Measurements from ENCODE around the gene BICD2. TPM values are rescaled to one million over a fixed set of nuclear protein-coding genes. Genes with fewer than 3 reads are reported as not detected.

Gene BICD2
- total RNA-seq, 2 experiments from 2014 or later: 16.5 to 17.2 TPM

DNA sequence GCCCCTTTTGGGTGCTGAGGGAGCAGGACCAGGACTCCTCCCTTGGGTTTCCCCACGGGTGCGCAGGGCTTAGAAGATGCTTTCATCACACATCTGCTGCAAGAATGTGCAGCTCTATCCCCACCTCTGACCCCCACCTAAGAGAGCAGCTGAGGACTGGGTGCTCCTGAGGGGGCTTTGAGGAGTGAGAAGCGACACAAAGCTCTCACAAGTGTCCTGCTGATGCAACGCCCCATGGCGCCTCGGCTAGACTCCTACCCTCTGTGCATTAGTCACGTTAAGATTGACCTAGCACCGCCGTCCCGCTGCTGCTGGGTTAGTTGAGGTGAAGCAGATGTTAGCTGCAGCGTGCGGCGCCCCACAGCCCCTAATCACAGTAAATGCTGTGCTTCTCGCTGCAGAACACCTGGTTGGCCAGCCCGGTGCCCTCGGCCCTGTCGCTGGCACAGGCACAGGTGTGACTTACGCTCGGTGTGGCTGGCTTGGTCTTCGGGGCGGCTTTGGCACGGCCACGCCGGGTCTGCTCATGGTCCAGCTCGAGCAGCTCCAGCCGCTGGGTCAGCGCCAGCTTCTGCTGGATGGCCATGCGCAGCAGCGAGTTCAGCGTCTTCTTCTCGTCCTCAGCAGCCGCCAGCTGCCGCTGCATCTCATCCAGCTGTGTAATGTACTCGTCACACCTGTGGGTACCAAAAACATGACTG, 49.7 kb downstream of the BICD2 start:
- no peak overlapping the region for H3K4me3 Mint-ChIP-seq
- H3K9me3 Mint-ChIP-seq: no peaks in the 10 kb centered on the region
- DNase-seq: no peak
- no peaks in the 10 kb centered on the region for H3K27me3 Mint-ChIP-seq
- H3K4me1 Mint-ChIP-seq (ENCODE audit: low read depth): peaks cover 22% of the 10 kb centered on the region
- ChIA-PET POLR2A (no interaction called here), CTCF (interaction anchor here (1.4 to 9.0 kb wide), 3 partner anchors 19 to 575 kb away, joined by 3 to 111 read pairs (median 17); no protein-coding TSS in a partner anchor)
- peaks cover 26% of the 10 kb centered on the region for H3K36me3 Mint-ChIP-seq
- intact Hi-C loops (cut with micrococcal nuclease): no loop called here
- H3K27ac Mint-ChIP-seq: no peak overlapping the region

- POLR2A ChIA-PET: no interaction called here
- H3K27me3 Mint-ChIP-seq: no peaks in the 10 kb centered on the region
Observed at GRCh38 chr9:92714016-92714415, 50.6 kb downstream of the BICD2 start.

GRCh38 chr9:92713528-92713927, 51.1 kb downstream of the BICD2 start:
- H3K4me1 Mint-ChIP-seq (ENCODE audit: low read depth): peaks cover 22% of the 10 kb centered on the region
- DNase-seq: no peak
- intact Hi-C loops (cut with micrococcal nuclease): no loop called here
- peaks cover 22% of the 10 kb centered on the region for H3K36me3 Mint-ChIP-seq
- H3K9me3 Mint-ChIP-seq: no peaks in the 10 kb centered on the region
- ChIA-PET POLR2A (no interaction called here), CTCF (interaction anchor here (1.2 to 9.0 kb wide), 2 partner anchors 78 to 573 kb away, joined by 5 to 111 read pairs; no protein-coding TSS in a partner anchor)
- no peaks in the 10 kb centered on the region for H3K27me3 Mint-ChIP-seq
- no peak overlapping the region for H3K27ac Mint-ChIP-seq
- no peak overlapping the region for H3K4me3 Mint-ChIP-seq

More at GRCh38 chr9:92714016-92714415, 50.6 kb downstream of the BICD2 start:
- peaks cover 22% of the 10 kb centered on the region for H3K4me1 Mint-ChIP-seq (ENCODE audit: low read depth)
- H3K27ac Mint-ChIP-seq: no peak overlapping the region
- H3K36me3 Mint-ChIP-seq: peaks cover 22% of the 10 kb centered on the region
- intact Hi-C loops (cut with micrococcal nuclease): no loop called here
- DNase-seq: no peak
- no peak overlapping the region for H3K4me3 Mint-ChIP-seq
- CTCF ChIA-PET: interaction anchor here (1.2 to 9.0 kb wide), 2 partner anchors 77 to 574 kb away, joined by 5 to 111 read pairs; no protein-coding TSS in a partner anchor
- H3K9me3 Mint-ChIP-seq: no peaks in the 10 kb centered on the region

DNA sequence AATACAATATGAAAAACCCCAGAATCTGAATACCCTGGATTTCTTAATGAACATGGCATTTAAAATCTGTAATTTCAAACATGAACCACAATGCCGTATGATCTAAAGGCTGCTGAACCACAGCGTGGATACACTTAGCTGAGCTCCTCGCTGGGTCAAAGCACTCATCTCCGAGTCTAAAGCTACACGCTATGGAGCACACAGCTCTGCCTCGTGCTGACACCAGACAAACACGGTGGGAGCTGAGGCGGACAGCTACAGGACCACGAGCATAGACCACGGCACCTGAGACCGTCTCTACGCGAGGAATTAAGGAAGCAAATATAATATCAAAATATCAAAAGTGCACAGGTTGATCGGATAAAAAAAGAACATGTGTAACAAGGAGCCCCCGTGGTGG, 51.9 kb downstream of the BICD2 start:
- Mint-ChIP-seq H3K27me3 (no peaks in the 10 kb centered on the region), H3K4me1 (ENCODE audit: low read depth) (peaks cover 22% of the 10 kb centered on the region), H3K4me3 (no peak overlapping the region), H3K36me3 (peaks cover 19% of the 10 kb centered on the region), H3K27ac (peak overlapping the region; percentile 47), H3K9me3 (no peaks in the 10 kb centered on the region)
- intact Hi-C loops (cut with micrococcal nuclease): no loop called here
- ChIA-PET CTCF (interaction anchor here (0.9 to 9.0 kb wide), 5 partner anchors 42 to 573 kb away, joined by 4 to 111 read pairs (median 5); partner anchors contain the start of gene IPPK), POLR2A (interaction anchor here (1.3 kb wide), 1 partner anchor 387 kb away, joined by 3 read pairs; the partner anchor contains the start of gene CENPP)
- DNase-seq: no peak

DNA sequence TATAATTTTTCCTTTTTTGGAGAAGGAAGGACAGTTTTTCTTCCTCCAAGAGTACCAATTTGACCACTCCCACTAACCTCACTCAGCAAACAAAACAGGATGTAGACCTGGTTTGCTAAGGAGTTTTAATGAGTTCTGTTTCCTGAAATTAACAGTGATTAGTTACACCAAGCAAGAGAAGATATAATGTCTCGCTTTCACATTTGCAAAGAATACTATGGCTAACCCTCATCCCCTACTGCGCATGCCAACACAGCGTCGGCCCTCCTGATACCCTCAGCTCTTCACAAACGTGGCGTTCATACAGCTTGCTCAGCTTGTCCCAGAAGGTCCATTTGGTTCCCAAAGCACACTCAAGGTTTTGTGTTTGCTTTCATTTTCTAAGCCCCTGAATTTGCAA, 52.8 kb downstream of the BICD2 start:
- Mint-ChIP-seq H3K9me3 (no peaks in the 10 kb centered on the region), H3K4me1 (ENCODE audit: low read depth) (peaks cover 26% of the 10 kb centered on the region), H3K36me3 (peaks cover 18% of the 10 kb centered on the region), H3K27ac (peak overlapping the region; percentile 86), H3K4me3 (peak overlapping the region; percentile 45), H3K27me3 (no peaks in the 10 kb centered on the region)
- POLR2A ChIA-PET: interaction anchor here (1.3 kb wide), 1 partner anchor 386 kb away, joined by 3 read pairs; the partner anchor contains the start of gene CENPP
- intact Hi-C loops (cut with micrococcal nuclease): no loop called here
- peak; percentile 50 for DNase-seq
- CTCF ChIA-PET: interaction anchor here (0.9 to 9.0 kb wide), 3 partner anchors 52 to 572 kb away, joined by 4 to 111 read pairs (median 5); no protein-coding TSS in a partner anchor

- H3K36me3 Mint-ChIP-seq: peaks cover 15% of the 10 kb centered on the region
- no peak overlapping the region for H3K4me3 Mint-ChIP-seq
- ChIA-PET POLR2A (no interaction called here), CTCF (no interaction called here)
- no peaks in the 10 kb centered on the region for H3K9me3 Mint-ChIP-seq
- no peaks in the 10 kb centered on the region for H3K27me3 Mint-ChIP-seq
- DNase-seq: no peak
- H3K27ac Mint-ChIP-seq: peak overlapping the region; percentile 63
- H3K4me1 Mint-ChIP-seq (ENCODE audit: low read depth): peaks cover 31% of the 10 kb centered on the region
- intact Hi-C loops (cut with micrococcal nuclease): no loop called here
Observed at GRCh38 chr9:92711146-92711545, 53.5 kb downstream of the BICD2 start.

GRCh38 chr9:92710368-92710767, 54.3 kb downstream of the BICD2 start:
- intact Hi-C loops (cut with micrococcal nuclease): no loop called here
- POLR2A ChIA-PET: no interaction called here
- no peaks in the 10 kb centered on the region for H3K27me3 Mint-ChIP-seq
- H3K9me3 Mint-ChIP-seq: no peaks in the 10 kb centered on the region
- CTCF ChIA-PET: interaction anchor here (1.1 kb wide), 1 partner anchor 81 kb away, joined by 3 read pairs; no protein-coding TSS in a partner anchor
- DNase-seq: no peak
- H3K36me3 Mint-ChIP-seq: peaks cover 15% of the 10 kb centered on the region
- H3K4me1 Mint-ChIP-seq (ENCODE audit: low read depth): peaks cover 36% of the 10 kb centered on the region
- H3K27ac Mint-ChIP-seq: no peak overlapping the region
- no peak overlapping the region for H3K4me3 Mint-ChIP-seq

DNA sequence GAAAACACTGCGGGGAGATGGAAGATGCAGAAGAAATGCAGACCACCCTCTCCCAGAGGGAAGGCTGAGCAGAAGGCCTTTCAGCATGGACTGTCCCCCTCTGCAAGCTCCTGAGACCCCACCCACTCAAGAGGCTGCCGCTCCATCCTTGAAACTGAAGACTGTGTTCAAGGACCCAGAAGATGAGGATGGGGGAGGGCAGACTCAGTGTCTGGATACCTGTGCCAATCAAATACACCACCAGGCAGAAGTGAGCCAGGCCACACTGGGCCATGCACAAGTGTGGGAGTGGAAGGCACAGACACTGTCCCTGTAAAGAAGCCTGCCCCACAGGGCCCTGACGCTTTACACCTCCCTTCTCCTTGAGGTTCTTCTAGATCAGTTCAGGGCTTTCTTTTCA, 54.7 kb downstream of the BICD2 start:
- intact Hi-C loops (cut with micrococcal nuclease): loop anchor here (5.0 kb wide), 2 partner anchors 38 to 573 kb away; partner anchors contain the start of gene IPPK
- no peaks in the 10 kb centered on the region for H3K27me3 Mint-ChIP-seq
- H3K9me3 Mint-ChIP-seq: no peaks in the 10 kb centered on the region
- no peak for DNase-seq
- H3K27ac Mint-ChIP-seq: no peak overlapping the region
- H3K36me3 Mint-ChIP-seq: peaks cover 15% of the 10 kb centered on the region
- no peak overlapping the region for H3K4me3 Mint-ChIP-seq
- peaks cover 36% of the 10 kb centered on the region for H3K4me1 Mint-ChIP-seq (ENCODE audit: low read depth)
- CTCF ChIA-PET: interaction anchor here (1.1 to 1.6 kb wide), 2 partner anchors 8 to 81 kb away, joined by 3 to 4 read pairs; no protein-coding TSS in a partner anchor
- POLR2A ChIA-PET: no interaction called here

GRCh38 chr9:92709240-92709639, 55.4 kb downstream of the BICD2 start:
- no peak for DNase-seq
- ChIA-PET POLR2A (no interaction called here), CTCF (interaction anchor here (1.1 to 1.6 kb wide), 2 partner anchors 9 to 82 kb away, joined by 3 to 4 read pairs; no protein-coding TSS in a partner anchor)
- peaks cover 36% of the 10 kb centered on the region for H3K4me1 Mint-ChIP-seq (ENCODE audit: low read depth)
- H3K36me3 Mint-ChIP-seq: peaks cover 11% of the 10 kb centered on the region
- no peaks in the 10 kb centered on the region for H3K9me3 Mint-ChIP-seq
- H3K27ac Mint-ChIP-seq: no peak overlapping the region
- no peak overlapping the region for H3K4me3 Mint-ChIP-seq
- H3K27me3 Mint-ChIP-seq: no peaks in the 10 kb centered on the region
- intact Hi-C loops (cut with micrococcal nuclease): loop anchor here (5.0 kb wide), 2 partner anchors 37 to 572 kb away; partner anchors contain the start of gene IPPK

DNA sequence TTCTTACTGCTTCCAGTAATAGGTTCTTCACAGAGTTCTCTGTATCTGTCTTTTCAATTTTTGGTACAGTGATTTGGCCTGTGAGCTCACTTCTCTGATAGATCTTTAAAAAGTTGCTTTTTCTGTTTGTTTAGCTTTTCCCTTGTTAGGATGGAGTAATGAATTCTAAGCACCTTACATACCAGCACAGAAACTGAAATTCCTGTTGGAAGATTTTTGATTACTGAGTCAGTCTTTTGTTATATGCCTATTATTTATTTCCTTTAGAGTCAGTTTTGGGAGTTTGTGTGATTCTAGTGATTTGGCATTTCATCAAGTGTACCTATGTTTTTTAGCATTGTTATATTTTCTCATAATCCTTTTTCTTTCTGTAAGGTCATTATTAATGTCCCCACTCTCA, 57.1 kb downstream of the BICD2 start:
- Mint-ChIP-seq H3K27ac (no peak overlapping the region), H3K36me3 (peaks cover 7% of the 10 kb centered on the region), H3K4me1 (ENCODE audit: low read depth) (peaks cover 31% of the 10 kb centered on the region), H3K9me3 (no peaks in the 10 kb centered on the region), H3K27me3 (no peaks in the 10 kb centered on the region), H3K4me3 (no peak overlapping the region)
- POLR2A ChIA-PET: no interaction called here
- CTCF ChIA-PET: interaction anchor here (1.2 to 1.5 kb wide), 3 partner anchors 9 to 37 kb away, joined by 4 to 7 read pairs (median 6); partner anchors contain the start of gene IPPK
- intact Hi-C loops (cut with micrococcal nuclease): loop anchor here (5.0 kb wide), 2 partner anchors 35 to 570 kb away; partner anchors contain the start of gene IPPK
- no peak for DNase-seq

DNA sequence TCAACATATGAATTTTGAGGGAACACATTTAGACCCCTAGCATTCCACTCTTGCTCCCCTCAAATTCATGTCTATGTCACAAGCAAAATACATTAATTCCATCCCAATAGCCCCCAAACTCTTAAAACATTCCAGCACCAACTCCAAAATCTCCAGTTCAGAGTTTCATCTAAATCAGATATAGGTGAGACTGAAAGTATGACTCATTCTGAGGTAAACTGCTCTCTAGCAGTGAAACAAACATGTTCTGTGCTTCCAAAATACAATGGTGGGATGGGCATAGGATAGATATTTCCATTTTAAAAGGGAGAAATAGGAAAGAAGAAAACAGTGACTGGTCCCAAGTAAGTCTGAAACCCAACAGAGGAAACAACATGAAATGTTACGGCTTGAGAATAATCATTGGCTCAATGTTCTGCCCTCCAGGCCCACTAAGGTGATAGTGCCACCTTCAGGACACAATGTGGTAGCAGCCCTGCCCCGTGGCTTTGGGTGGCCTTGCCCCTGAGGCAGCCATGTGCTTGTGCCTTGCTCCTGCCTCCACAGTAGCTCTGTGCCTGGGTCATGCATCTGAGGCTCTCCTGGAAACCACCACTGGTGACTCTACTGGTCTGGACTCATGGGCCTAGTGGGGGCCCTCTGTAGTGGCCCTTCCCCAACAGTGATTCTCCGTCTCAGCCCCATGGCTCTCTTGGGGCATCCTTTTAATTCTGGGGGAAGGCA, 58.3 kb downstream of the BICD2 start:
- H3K4me3 Mint-ChIP-seq: no peak overlapping the region
- ChIA-PET CTCF (interaction anchor here (0.8 to 1.5 kb wide), 4 partner anchors 10 to 38 kb away, joined by 3 to 7 read pairs (median 5); partner anchors contain the start of gene IPPK), POLR2A (no interaction called here)
- H3K36me3 Mint-ChIP-seq: peaks cover 6% of the 10 kb centered on the region
- H3K27me3 Mint-ChIP-seq: no peaks in the 10 kb centered on the region
- H3K9me3 Mint-ChIP-seq: no peaks in the 10 kb centered on the region
- H3K27ac Mint-ChIP-seq: no peak overlapping the region
- intact Hi-C loops (cut with micrococcal nuclease): loop anchor here (5.0 kb wide), 2 partner anchors 34 to 569 kb away; partner anchors contain the start of gene IPPK
- DNase-seq: peak; percentile 68
- H3K4me1 Mint-ChIP-seq (ENCODE audit: low read depth): peaks cover 20% of the 10 kb centered on the region

DNA sequence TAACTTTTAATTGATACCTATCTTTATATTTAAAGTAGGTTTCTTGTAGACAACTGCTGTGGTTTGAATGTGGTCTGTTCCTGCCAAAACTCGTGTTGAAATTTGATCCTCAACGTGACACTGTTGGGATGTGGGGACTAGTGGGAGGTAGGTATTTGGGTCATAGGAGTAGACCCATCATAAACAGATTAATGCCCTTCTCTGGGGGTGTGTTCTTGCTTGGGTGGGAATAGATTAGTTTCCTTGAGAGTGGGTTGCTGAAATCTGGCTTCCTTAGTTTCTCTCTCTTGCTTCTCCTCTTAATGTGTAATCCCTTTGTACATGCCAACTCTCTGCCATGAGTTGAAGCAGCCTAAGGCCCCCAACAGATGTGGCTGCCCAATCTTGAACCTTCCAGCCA, 60.1 kb downstream of the BICD2 start:
- intact Hi-C loops (cut with micrococcal nuclease): no loop called here
- H3K9me3 Mint-ChIP-seq: no peaks in the 10 kb centered on the region
- ChIA-PET POLR2A (no interaction called here), CTCF (interaction anchor here (1.2 kb wide), 1 partner anchor 13 kb away, joined by 3 read pairs; no protein-coding TSS in a partner anchor)
- H3K36me3 Mint-ChIP-seq: peaks cover 1% of the 10 kb centered on the region
- H3K27ac Mint-ChIP-seq: no peak overlapping the region
- H3K4me1 Mint-ChIP-seq (ENCODE audit: low read depth): peaks cover 16% of the 10 kb centered on the region
- no peak overlapping the region for H3K4me3 Mint-ChIP-seq
- no peak for DNase-seq
- H3K27me3 Mint-ChIP-seq: no peaks in the 10 kb centered on the region
